SU-DHL-6 (cell line): ENCODE results near the gene POLR2E.
"Not testable (repeated sequence)": the region's sequence is repeated elsewhere in the genome, so short reads cannot be mapped to it uniquely, and the experiment has no call there.

Source experiments
- H2AFZ ChIP-seq: fragments of 200-600 bp; sonication (generic); 2 replicates; pipeline ENCODE4 v1.6.1; 2014; ENCODE audit warnings: low read depth, mild to moderate bottlenecking, moderate library complexity, mixed read lengths, antibody characterized with exemption, low read length; ENCODE audit not compliant: severe bottlenecking
- H3F3A ChIP-seq: fragments of 200-600 bp; shearing (Covaris generic); 2 replicates; pipeline ENCODE4 v1.6.0; 2016; ENCODE audit warnings: antibody characterized with exemption, mild to moderate bottlenecking; ENCODE audit not compliant: insufficient read depth
- H3K27ac ChIP-seq: fragments of 200-600 bp; sonication (generic); 2 replicates; pipeline ENCODE4 v1.5.1; 2016; ENCODE audit warnings: low read depth, mild to moderate bottlenecking, low read length, moderate library complexity, mixed read lengths
- H3K27me3 ChIP-seq: fragments of 200-600 bp; sonication (generic), shearing (Covaris generic); 2 replicates; pipeline ENCODE4 v1.6.0; 2014; ENCODE audit warnings: mild to moderate bottlenecking, low read length
- H3K36me3 ChIP-seq: fragments of 200-600 bp; sonication (generic); 2 replicates; pipeline ENCODE4 v1.6.1; 2014; ENCODE audit warnings: mild to moderate bottlenecking, low read length, mixed read lengths
- H3K4me2 ChIP-seq: fragments of 300-600, 200-600 bp; shearing (Covaris generic), sonication (generic); 2 replicates; pipeline ENCODE4 v1.6.0; 2014; ENCODE audit warnings: low read length, low read depth, mild to moderate bottlenecking; ENCODE audit not compliant: poor library complexity, severe bottlenecking
- H3K4me3 ChIP-seq: fragments of 200-600 bp; sonication (generic); 2 replicates; pipeline ENCODE4 v1.5.1; 2014; ENCODE audit warnings: antibody characterized with exemption, low read length, mild to moderate bottlenecking, mixed read lengths; ENCODE audit not compliant: insufficient read depth, poor library complexity, severe bottlenecking
- H3K79me2 ChIP-seq: fragments of 200-600 bp; sonication (generic); 2 replicates; pipeline ENCODE4 v1.6.1; 2014; ENCODE audit warnings: mild to moderate bottlenecking, low read length, moderate library complexity; ENCODE audit not compliant: insufficient read depth
- H3K9ac ChIP-seq: fragments of 200-600 bp; sonication (generic); 2 replicates; pipeline ENCODE4 v1.7.0; 2014; ENCODE audit warnings: mild to moderate bottlenecking, low read length
- H3K9me2 ChIP-seq: fragments of 200-600 bp; sonication (generic); replicated peaks from 2 replicates; pipeline ENCODE4 v1.6.1; 2014; ENCODE audit warnings: low read length; ENCODE audit not compliant: insufficient read depth
- H3K9me3 ChIP-seq: fragments of 200-600 bp; sonication (generic); 2 replicates; pipeline ENCODE4 v1.6.1; 2014; ENCODE audit warnings: low read length, mixed read lengths; ENCODE audit not compliant: insufficient read depth
- H4K20me1 ChIP-seq: fragments of 200-600 bp; sonication (generic); 2 replicates; pipeline ENCODE4 v1.6.1; 2014; ENCODE audit warnings: low read depth, mild to moderate bottlenecking, antibody characterized with exemption, low read length, moderate library complexity, mixed read lengths
- CTCF ChIP-seq: fragments of 200-600 bp; sonication (generic); IDR thresholded peaks from one replicate; pipeline ENCODE4 v1.5.1; 2017; ENCODE audit warnings: antibody characterized with exemption, mild to moderate bottlenecking, low read length, moderate library complexity; ENCODE audit not compliant: insufficient read depth, poor library complexity, severe bottlenecking
- EZH2phosphoT487 ChIP-seq: fragments of 200-600 bp; sonication (generic), shearing (Covaris generic); conservative IDR thresholded peaks from 2 replicates; pipeline ENCODE4 v1.6.1; 2018; ENCODE audit warnings: mild to moderate bottlenecking, antibody characterized with exemption, low read length, moderate library complexity, mixed read lengths

Gene POLR2E

GRCh38 chr19:1115646-1116420, 20.7 kb upstream of the POLR2E start:
- no peak overlapping the region for H3K4me2 ChIP-seq
- no peak overlapping the region for H3K27ac ChIP-seq
- no peaks in the 10 kb centered on the region for H3K27me3 ChIP-seq
- no peaks in the 10 kb centered on the region for H3K36me3 ChIP-seq
- no peaks in the 10 kb centered on the region for H3K9me3 ChIP-seq
- H4K20me1 ChIP-seq, result no peaks in the 10 kb centered on the region
- H3F3A ChIP-seq, result no peaks in the 10 kb centered on the region
- no peak overlapping the region for H3K9ac ChIP-seq
- no peak for TF ChIP-seq EZH2phosphoT487
- no peak for TF ChIP-seq CTCF
- H3K4me3 ChIP-seq, result no peak overlapping the region
- no peaks in the 10 kb centered on the region for H3K79me2 ChIP-seq
- H2AFZ ChIP-seq, result no peak overlapping the region
- no peaks in the 10 kb centered on the region for H3K9me2 ChIP-seq

GRCh38 chr19:1114728-1115127, 19.6 kb upstream of the POLR2E start:
- H3K4me3 ChIP-seq, H3K4me2 ChIP-seq, H3K9ac ChIP-seq, H3K27me3 ChIP-seq, H2AFZ ChIP-seq, H3K27ac ChIP-seq, H4K20me1 ChIP-seq, H3K79me2 ChIP-seq, H3K36me3 ChIP-seq, H3F3A ChIP-seq, H3K9me2 ChIP-seq, H3K9me3 ChIP-seq: not testable (repeated sequence)

- H3K36me3 ChIP-seq, result no peaks in the 10 kb centered on the region
- no peak overlapping the region for H3K4me3 ChIP-seq
- H4K20me1 ChIP-seq, result no peaks in the 10 kb centered on the region
- H3K9ac ChIP-seq, result no peak overlapping the region
- no peak overlapping the region for H2AFZ ChIP-seq
- no peak for TF ChIP-seq CTCF
- no peak for TF ChIP-seq EZH2phosphoT487
- H3K9me2 ChIP-seq, result no peaks in the 10 kb centered on the region
- H3K27ac ChIP-seq, result no peak overlapping the region
- H3K4me2 ChIP-seq, result no peak overlapping the region
- no peaks in the 10 kb centered on the region for H3K9me3 ChIP-seq
- no peaks in the 10 kb centered on the region for H3F3A ChIP-seq
- no peaks in the 10 kb centered on the region for H3K27me3 ChIP-seq
- H3K79me2 ChIP-seq, result no peaks in the 10 kb centered on the region
Measured at GRCh38 chr19:1113986-1114483, 18.9 kb upstream of the POLR2E start.
